Effector memory CD8-positive, alpha-beta T cell (primary cell): ENCODE results near the gene THUMPD2.

Experiments
- ATAC-seq: fragments of 150-1000 bp; cut with Tn5 transposase; replicated peaks from 2 replicates; pipeline ENCODE4 v1.10.0; 2021; ENCODE audit warnings: mild to moderate bottlenecking, moderate library complexity
- DNase-seq, 3 experiments: peaks; one replicate each; pipeline ENCODE4 v3.0.0; 2021
- H3K27ac Mint-ChIP-seq, 2 donors: one replicate each; pipeline ENCODE4 v1.8.0; 2022; ENCODE audit warnings: mild to moderate bottlenecking in 2 of 2, mixed read lengths in 2 of 2, moderate library complexity in 2 of 2
- H3K27me3 Mint-ChIP-seq, 2 donors: one replicate each; pipeline ENCODE4 v1.8.0; 2022; ENCODE audit warnings: mixed read lengths in 2 of 2
- H3K36me3 Mint-ChIP-seq: one replicate; pipeline ENCODE4 v1.8.0; 2022; ENCODE audit warnings: mild to moderate bottlenecking, moderate library complexity, mixed read lengths; ENCODE audit not compliant: insufficient read depth
- H3K4me1 Mint-ChIP-seq, 2 donors: one replicate each; pipeline ENCODE4 v1.8.0; 2022; ENCODE audit warnings: low read depth in 2 of 2, mixed read lengths in 2 of 2
- H3K4me3 Mint-ChIP-seq, 2 donors: one replicate each; pipeline ENCODE4 v1.8.0; 2022; ENCODE audit warnings: mild to moderate bottlenecking in 2 of 2, mixed read lengths in 2 of 2, moderate library complexity in 2 of 2
- H3K9me3 Mint-ChIP-seq, 2 donors: one replicate each; pipeline ENCODE4 v1.8.0; 2022; ENCODE audit warnings: mixed read lengths in 2 of 2

Gene THUMPD2

GRCh38 chr2:39723497-39723896, 55.6 kb downstream of the THUMPD2 start:
- ATAC-seq (no peak), DNase-seq (no peak)
- Mint-ChIP-seq H3K4me1 (no peaks in the 10 kb centered on the region), H3K9me3 (no peaks in the 10 kb centered on the region), H3K36me3 (no peaks in the 10 kb centered on the region), H3K27ac (no peak overlapping the region), H3K27me3 (peaks cover 15 to 35% of the 10 kb centered on the region in 2 donors), H3K4me3 (no peak overlapping the region)

DNA sequence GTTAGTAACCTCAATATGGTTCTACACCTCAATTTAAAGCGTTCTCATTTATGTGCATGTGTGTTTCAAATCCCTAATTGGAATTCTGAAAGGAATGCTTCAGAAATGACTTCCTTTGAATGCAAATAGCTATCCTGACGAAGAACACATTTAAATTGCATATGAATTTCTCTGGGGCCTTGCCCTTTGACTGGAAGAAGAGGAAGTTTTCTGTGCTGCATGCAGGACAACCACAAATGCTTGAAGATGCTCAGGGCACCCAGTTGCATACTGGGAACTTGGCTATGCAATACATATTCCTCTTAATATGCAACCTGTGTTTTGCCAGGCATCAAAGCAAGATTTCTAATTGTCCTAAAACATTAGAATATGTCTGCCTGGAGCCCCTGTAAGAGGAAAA, 58.1 kb downstream of the THUMPD2 start:
- DNase-seq (no peak), ATAC-seq (no peak)
- H3K27me3 Mint-ChIP-seq, result peaks cover 15 to 41% of the 10 kb centered on the region in 2 donors
- no peaks in the 10 kb centered on the region for H3K4me1 Mint-ChIP-seq
- no peak overlapping the region for H3K27ac Mint-ChIP-seq
- H3K36me3 Mint-ChIP-seq, result no peaks in the 10 kb centered on the region
- no peak overlapping the region for H3K4me3 Mint-ChIP-seq
- no peaks in the 10 kb centered on the region for H3K9me3 Mint-ChIP-seq

DNA sequence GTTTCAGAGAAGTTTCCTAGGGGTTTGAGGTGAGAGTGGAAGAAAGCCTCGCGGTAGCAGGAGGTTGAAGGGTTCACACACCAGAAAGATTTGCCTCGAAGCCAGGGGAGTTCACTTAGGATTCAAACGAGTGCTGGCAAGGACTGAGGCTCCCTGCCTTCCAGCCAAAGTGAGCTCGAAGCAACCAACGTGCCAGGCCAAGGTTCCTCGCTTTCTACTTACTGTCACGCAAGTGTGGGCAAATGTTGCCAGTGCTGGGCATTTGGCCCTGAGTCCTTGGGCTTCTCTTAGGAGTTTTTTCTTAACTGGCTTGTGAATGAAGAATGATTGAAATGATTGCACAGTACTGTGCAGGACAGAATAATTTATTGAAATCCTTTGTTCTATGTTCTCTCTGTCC, 59.7 kb downstream of the THUMPD2 start:
- H3K27ac Mint-ChIP-seq, result no peak overlapping the region
- H3K4me3 Mint-ChIP-seq, result no peak overlapping the region
- no peaks in the 10 kb centered on the region for H3K4me1 Mint-ChIP-seq
- no peaks in the 10 kb centered on the region for H3K9me3 Mint-ChIP-seq
- no peaks in the 10 kb centered on the region for H3K36me3 Mint-ChIP-seq
- DNase-seq (no peak), ATAC-seq (no peak)
- peaks cover 20 to 47% of the 10 kb centered on the region in 2 donors for H3K27me3 Mint-ChIP-seq

GRCh38 chr2:39718483-39718882, 60.6 kb downstream of the THUMPD2 start:
- Mint-ChIP-seq H3K27me3 (peaks cover 21 to 56% of the 10 kb centered on the region in 2 donors), H3K9me3 (no peaks in the 10 kb centered on the region), H3K27ac (no peak overlapping the region), H3K4me3 (no peak overlapping the region), H3K36me3 (no peaks in the 10 kb centered on the region), H3K4me1 (no peaks in the 10 kb centered on the region)
- DNase-seq (no peak), ATAC-seq (no peak)

DNA sequence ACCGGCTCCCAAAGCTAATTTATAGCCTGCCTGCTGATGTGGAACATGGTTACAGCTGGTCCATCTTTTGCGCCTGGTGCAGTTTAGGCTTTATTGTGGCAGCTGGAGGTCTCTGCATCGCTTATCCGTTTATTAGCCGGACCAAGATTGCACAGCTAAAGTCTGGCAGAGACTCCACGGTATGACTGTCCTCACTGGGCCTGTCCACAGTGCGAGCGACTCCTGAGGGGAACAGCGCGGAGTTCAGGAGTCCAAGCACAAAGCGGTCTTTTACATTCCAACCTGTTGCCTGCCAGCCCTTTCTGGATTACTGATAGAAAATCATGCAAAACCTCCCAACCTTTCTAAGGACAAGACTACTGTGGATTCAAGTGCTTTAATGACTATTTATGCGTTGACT, 62.0 kb downstream of the THUMPD2 start:
- DNase-seq (no peak), ATAC-seq (no peak)
- H3K27me3 Mint-ChIP-seq, result peaks cover 28 to 65% of the 10 kb centered on the region in 2 donors
- no peaks in the 10 kb centered on the region for H3K4me1 Mint-ChIP-seq
- no peaks in the 10 kb centered on the region for H3K9me3 Mint-ChIP-seq
- H3K36me3 Mint-ChIP-seq, result no peaks in the 10 kb centered on the region
- H3K27ac Mint-ChIP-seq, result no peak overlapping the region
- no peak overlapping the region for H3K4me3 Mint-ChIP-seq

GRCh38 chr2:39715822-39716221, 63.2 kb downstream of the THUMPD2 start:
- Mint-ChIP-seq H3K4me3 (no peak overlapping the region), H3K27ac (no peak overlapping the region), H3K4me1 (no peaks in the 10 kb centered on the region), H3K36me3 (no peaks in the 10 kb centered on the region), H3K27me3 (peaks cover 28 to 57% of the 10 kb centered on the region in 2 donors), H3K9me3 (no peaks in the 10 kb centered on the region)
- DNase-seq (no peak), ATAC-seq (no peak)

GRCh38 chr2:39715095-39715494, 64.0 kb downstream of the THUMPD2 start:
- no peaks in the 10 kb centered on the region for H3K9me3 Mint-ChIP-seq
- H3K27ac Mint-ChIP-seq, result no peak overlapping the region
- DNase-seq (no peak), ATAC-seq (no peak)
- H3K36me3 Mint-ChIP-seq, result no peaks in the 10 kb centered on the region
- H3K4me1 Mint-ChIP-seq, result no peaks in the 10 kb centered on the region
- peaks cover 28 to 57% of the 10 kb centered on the region in 2 donors for H3K27me3 Mint-ChIP-seq
- H3K4me3 Mint-ChIP-seq, result no peak overlapping the region

DNA sequence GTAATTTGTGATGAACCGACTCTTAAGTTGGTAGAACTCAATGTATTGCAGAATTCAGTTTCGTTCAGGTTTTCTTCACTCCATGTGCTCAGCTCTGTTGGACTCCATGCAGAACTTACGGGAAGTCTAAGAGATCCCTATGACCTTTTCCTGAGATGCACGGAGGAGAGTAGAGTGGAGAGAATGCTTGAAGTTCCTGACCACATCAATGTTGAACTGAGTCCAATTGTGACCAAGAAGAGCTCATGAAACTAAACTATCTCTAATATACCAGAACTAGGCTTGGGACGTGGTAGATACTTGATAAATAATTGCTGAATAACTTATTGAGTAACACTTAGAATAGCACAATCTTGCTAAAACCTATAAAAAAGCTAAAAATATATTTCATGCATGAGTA, 66.1 kb downstream of the THUMPD2 start:
- no peak overlapping the region for H3K27ac Mint-ChIP-seq
- ATAC-seq, result no peak
- H3K4me1 Mint-ChIP-seq, result no peaks in the 10 kb centered on the region
- no peak for DNase-seq
- H3K27me3 Mint-ChIP-seq, result peaks cover 40 to 64% of the 10 kb centered on the region in 2 donors
- no peaks in the 10 kb centered on the region for H3K9me3 Mint-ChIP-seq
- no peak overlapping the region for H3K4me3 Mint-ChIP-seq
- H3K36me3 Mint-ChIP-seq, result no peaks in the 10 kb centered on the region

- Mint-ChIP-seq H3K27me3 (peaks cover 57 to 79% of the 10 kb centered on the region in 2 donors), H3K4me1 (no peaks in the 10 kb centered on the region), H3K36me3 (no peaks in the 10 kb centered on the region), H3K4me3 (no peak overlapping the region), H3K27ac (no peak overlapping the region), H3K9me3 (no peaks in the 10 kb centered on the region)
- ATAC-seq (no peak), DNase-seq (no peak)
Observed at GRCh38 chr2:39710807-39711206, 68.3 kb downstream of the THUMPD2 start.

DNA sequence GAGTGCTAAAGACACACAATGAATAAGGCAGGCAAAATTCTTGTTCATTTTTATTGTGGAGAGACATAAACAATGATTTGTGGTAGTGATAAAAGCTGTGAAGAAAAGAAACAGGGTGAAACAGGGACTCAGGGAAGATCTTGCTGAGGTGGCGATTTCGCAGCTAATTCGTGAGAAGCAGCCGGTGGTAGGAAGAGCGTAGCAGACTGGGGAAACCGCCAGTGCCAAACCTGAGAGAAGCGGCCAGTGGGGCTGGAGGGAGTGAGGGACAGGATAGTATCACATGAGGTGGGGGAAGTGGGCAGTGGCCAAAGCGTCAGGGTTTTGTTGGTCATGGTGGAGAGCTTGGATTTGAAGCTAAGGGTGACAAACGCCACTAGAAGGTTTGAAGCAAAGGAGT, 71.1 kb downstream of the THUMPD2 start:
- H3K27me3 Mint-ChIP-seq, result peaks cover 62 to 73% of the 10 kb centered on the region in 2 donors
- no peaks in the 10 kb centered on the region for H3K4me1 Mint-ChIP-seq
- no peak overlapping the region for H3K27ac Mint-ChIP-seq
- H3K4me3 Mint-ChIP-seq, result no peak overlapping the region
- H3K36me3 Mint-ChIP-seq, result no peaks in the 10 kb centered on the region
- ATAC-seq, result no peak
- H3K9me3 Mint-ChIP-seq, result no peaks in the 10 kb centered on the region
- no peak for DNase-seq

- H3K36me3 Mint-ChIP-seq, result no peaks in the 10 kb centered on the region
- DNase-seq (no peak), ATAC-seq (no peak)
- H3K27ac Mint-ChIP-seq, result no peak overlapping the region
- peaks cover 59 to 64% of the 10 kb centered on the region in 2 donors for H3K27me3 Mint-ChIP-seq
- no peaks in the 10 kb centered on the region for H3K4me1 Mint-ChIP-seq
- H3K9me3 Mint-ChIP-seq, result no peaks in the 10 kb centered on the region
- no peak overlapping the region for H3K4me3 Mint-ChIP-seq
Observed at GRCh38 chr2:39706945-39707344, 72.1 kb downstream of the THUMPD2 start.

GRCh38 chr2:39706312-39706711, 72.7 kb downstream of the THUMPD2 start:
- Mint-ChIP-seq H3K4me1 (no peaks in the 10 kb centered on the region), H3K9me3 (peaks cover 3 to 6% of the 10 kb centered on the region in 2 donors)

GRCh38 chr2:39705638-39706037, 73.4 kb downstream of the THUMPD2 start:
- no peak overlapping the region for H3K4me3 Mint-ChIP-seq
- H3K9me3 Mint-ChIP-seq, result peaks cover 4 to 7% of the 10 kb centered on the region in 2 donors

More at GRCh38 chr2:39706312-39706711, 72.7 kb downstream of the THUMPD2 start:
- ATAC-seq (no peak), DNase-seq (no peak)
- H3K27me3 Mint-ChIP-seq, result peaks cover 58 to 68% of the 10 kb centered on the region in 2 donors
- H3K36me3 Mint-ChIP-seq, result no peaks in the 10 kb centered on the region
- H3K4me3 Mint-ChIP-seq, result no peak overlapping the region
- no peak overlapping the region for H3K27ac Mint-ChIP-seq

GRCh38 chr2:39704540-39704939, 74.5 kb downstream of the THUMPD2 start:
- Mint-ChIP-seq H3K4me3 (no peak overlapping the region), H3K36me3 (no peaks in the 10 kb centered on the region), H3K27ac (no peak overlapping the region), H3K27me3 (peaks cover 52 to 55% of the 10 kb centered on the region in 2 donors), H3K4me1 (no peaks in the 10 kb centered on the region), H3K9me3 (peaks cover 6 to 7% of the 10 kb centered on the region in 2 donors)
- ATAC-seq, result no peak
- no peak for DNase-seq

More at GRCh38 chr2:39705638-39706037, 73.4 kb downstream of the THUMPD2 start:
- peaks cover 55 to 64% of the 10 kb centered on the region in 2 donors for H3K27me3 Mint-ChIP-seq
- ATAC-seq (no peak), DNase-seq (no peak)
- no peaks in the 10 kb centered on the region for H3K36me3 Mint-ChIP-seq
- H3K27ac Mint-ChIP-seq, result no peak overlapping the region
- no peaks in the 10 kb centered on the region for H3K4me1 Mint-ChIP-seq
